ENCODE data around the gene EPS8L1.
"Not testable (repeated sequence)": the region's sequence is repeated elsewhere in the genome, so short reads cannot be mapped to it uniquely, and the experiment has no call there.

Gene EPS8L1

DNA sequence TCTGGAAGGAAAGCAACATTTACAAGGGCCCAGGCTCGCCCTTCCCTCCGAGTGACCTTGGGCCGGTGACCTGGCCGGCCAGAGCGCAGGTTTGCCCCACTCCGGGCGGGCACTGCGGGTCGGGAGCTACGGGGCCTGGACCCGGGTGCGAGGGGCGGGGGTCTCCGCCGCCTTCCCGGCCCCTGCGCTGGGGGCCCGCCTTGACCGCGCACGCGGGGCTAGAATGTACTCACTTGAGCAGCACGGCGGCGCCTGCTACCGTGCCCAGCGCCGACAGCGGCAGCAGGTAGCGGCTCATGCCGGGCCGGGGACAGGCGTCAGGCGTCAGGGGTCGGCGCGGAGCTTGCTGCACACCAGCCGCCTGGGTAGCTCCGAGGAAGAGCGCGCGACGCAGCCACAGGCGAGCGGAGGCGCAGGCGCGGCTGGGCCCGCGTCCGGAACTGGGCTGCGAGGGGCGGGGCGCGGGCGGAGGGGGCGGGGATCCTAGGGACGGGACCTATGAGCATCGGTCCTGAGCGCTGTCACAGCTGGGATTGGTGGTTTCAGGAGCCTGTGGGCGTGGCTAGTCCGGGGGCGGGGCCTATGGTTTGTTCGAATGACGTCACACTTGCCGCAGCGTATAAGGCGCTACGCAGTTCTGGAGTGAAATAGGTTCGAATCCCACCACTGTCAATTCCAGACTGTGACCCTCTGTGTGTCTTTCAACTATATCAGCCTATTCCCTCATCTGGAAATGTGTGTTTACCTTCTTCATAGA, 12.8 kb upstream of the EPS8L1 start, which contains the start of gene RDH13:
TSS of gene RDH13 (minus strand) at position 414 of the 757 bp plus-strand sequence. CDS start at position 298, 116 bp downstream.
- Histone ChIP-seq H3K9me2 (replicated peaks; ENCODE audit: control insufficient read depth, low read length) (no peaks in the 10 kb centered on the region), H4K20me1 (ENCODE audit: control insufficient read depth, insufficient read depth, low read depth, low read length) (peaks cover 6% of the 10 kb centered on the region; the same call in 1 of the 2 replicates), H3K27ac (ENCODE audit: low read depth, low read length) (peak within 1 kb of the TSS; percentile 41), H3K4me2 (ENCODE audit: low read length) (peak within 1 kb of the TSS; percentile 95), H3K4me3 (ENCODE audit: low read length) (peak within 1 kb of the TSS; percentile 99), H3K36me3 (ENCODE audit: control insufficient read depth, low read length) (peaks cover 10% of the 10 kb centered on the region), H3K79me2 (ENCODE audit: control insufficient read depth, low read length) (peaks cover 20% of the 10 kb centered on the region), H3K9me3 (ENCODE audit: control insufficient read depth, insufficient read depth, low read length) (no peaks in the 10 kb centered on the region), H3F3A (ENCODE audit: control insufficient read depth, insufficient read depth) (no peaks in the 10 kb centered on the region), H3K4me1 (ENCODE audit: control insufficient read depth, low read length) (peaks cover 13% of the 10 kb centered on the region), H3K27me3 (ENCODE audit: control insufficient read depth, low read length) (peaks cover 3% of the 10 kb centered on the region)
- TF ChIP-seq, protein P1, sequence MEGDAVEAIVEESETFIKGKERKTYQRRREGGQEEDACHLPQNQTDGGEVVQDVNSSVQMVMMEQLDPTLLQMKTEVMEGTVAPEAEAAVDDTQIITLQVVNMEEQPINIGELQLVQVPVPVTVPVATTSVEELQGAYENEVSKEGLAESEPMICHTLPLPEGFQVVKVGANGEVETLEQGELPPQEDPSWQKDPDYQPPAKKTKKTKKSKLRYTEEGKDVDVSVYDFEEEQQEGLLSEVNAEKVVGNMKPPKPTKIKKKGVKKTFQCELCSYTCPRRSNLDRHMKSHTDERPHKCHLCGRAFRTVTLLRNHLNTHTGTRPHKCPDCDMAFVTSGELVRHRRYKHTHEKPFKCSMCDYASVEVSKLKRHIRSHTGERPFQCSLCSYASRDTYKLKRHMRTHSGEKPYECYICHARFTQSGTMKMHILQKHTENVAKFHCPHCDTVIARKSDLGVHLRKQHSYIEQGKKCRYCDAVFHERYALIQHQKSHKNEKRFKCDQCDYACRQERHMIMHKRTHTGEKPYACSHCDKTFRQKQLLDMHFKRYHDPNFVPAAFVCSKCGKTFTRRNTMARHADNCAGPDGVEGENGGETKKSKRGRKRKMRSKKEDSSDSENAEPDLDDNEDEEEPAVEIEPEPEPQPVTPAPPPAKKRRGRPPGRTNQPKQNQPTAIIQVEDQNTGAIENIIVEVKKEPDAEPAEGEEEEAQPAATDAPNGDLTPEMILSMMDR (IDR thresholded peaks at IDR 0.05; ENCODE audit: low read depth, low read length, poor library complexity, severe bottlenecking): no peak
- TF ChIP-seq EZH2phosphoT487 (IDR thresholded peaks at IDR 0.05; ENCODE audit: borderline replicate concordance, low read length): no peak

DNA sequence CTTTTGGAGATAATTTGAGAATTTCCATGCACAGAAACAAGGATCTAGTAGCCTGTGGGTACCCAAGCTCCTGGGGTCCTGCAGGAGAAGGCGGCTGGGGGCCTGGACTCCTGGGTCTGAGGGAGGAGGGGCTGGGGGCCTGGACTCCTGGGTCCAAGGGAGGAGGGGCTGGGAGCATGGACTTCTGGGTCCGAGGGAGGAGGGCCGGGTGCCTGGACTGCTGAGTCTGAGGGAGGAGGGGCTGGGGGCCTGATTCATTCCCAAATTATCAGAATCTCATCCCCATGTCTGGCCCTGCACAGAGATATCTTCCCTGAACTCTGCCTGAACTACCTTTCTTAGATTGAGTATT, 12.2 kb upstream of the EPS8L1 start:
- Histone ChIP-seq H3K79me2 (ENCODE audit: control insufficient read depth, low read length) (peaks cover 20% of the 10 kb centered on the region), H3K9me3 (ENCODE audit: control insufficient read depth, insufficient read depth, low read length) (no peaks in the 10 kb centered on the region), H3K9me2 (replicated peaks; ENCODE audit: control insufficient read depth, low read length) (no peaks in the 10 kb centered on the region), H3K27ac (ENCODE audit: low read depth, low read length) (no peak overlapping the region), H3K27me3 (ENCODE audit: control insufficient read depth, low read length) (peaks cover 3% of the 10 kb centered on the region), H3K4me2 (ENCODE audit: low read length) (peak overlapping the region; percentile 32; the same call in 1 of the 2 replicates), H3K4me1 (ENCODE audit: control insufficient read depth, low read length) (peaks cover 13% of the 10 kb centered on the region), H3K4me3 (ENCODE audit: low read length) (peak overlapping the region; percentile 99), H3F3A (ENCODE audit: control insufficient read depth, insufficient read depth) (no peaks in the 10 kb centered on the region), H3K36me3 (ENCODE audit: control insufficient read depth, low read length) (peaks cover 7% of the 10 kb centered on the region), H4K20me1 (ENCODE audit: control insufficient read depth, insufficient read depth, low read depth, low read length) (peaks cover 6% of the 10 kb centered on the region; the same call in 1 of the 2 replicates)
- TF ChIP-seq EZH2phosphoT487 (IDR thresholded peaks at IDR 0.05; ENCODE audit: borderline replicate concordance, low read length): no peak
- TF ChIP-seq, protein P1 (IDR thresholded peaks at IDR 0.05; ENCODE audit: low read depth, low read length, poor library complexity, severe bottlenecking): no peak

DNA sequence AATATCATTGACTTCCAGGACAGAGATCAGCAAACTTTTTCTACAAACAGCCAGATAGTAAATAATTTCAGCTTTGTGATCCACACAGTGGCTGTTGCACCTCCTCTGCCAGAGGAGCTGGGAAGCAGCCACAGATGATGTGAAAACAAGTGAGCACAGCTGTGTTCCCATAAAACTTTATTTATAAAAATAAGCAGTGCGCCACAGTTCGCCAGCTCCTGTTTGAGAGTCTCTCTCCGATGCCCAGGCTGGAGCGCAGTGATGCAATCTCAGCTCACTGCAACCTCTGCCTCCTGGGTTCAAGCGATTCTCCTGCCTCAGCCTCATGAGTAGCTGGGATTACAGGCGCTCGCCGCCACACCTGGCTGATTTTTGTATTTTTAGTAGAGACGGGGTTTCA, 10.2 kb upstream of the EPS8L1 start:
- not testable (repeated sequence) for H3F3A ChIP-seq (ENCODE audit: control insufficient read depth, insufficient read depth); H3K9me3 ChIP-seq (ENCODE audit: control insufficient read depth, insufficient read depth, low read length); H3K27ac ChIP-seq (ENCODE audit: low read depth, low read length); H3K9me2 ChIP-seq (replicated peaks; ENCODE audit: control insufficient read depth, low read length); H4K20me1 ChIP-seq (ENCODE audit: control insufficient read depth, insufficient read depth, low read depth, low read length); H3K4me2 ChIP-seq (ENCODE audit: low read length); H3K36me3 ChIP-seq (ENCODE audit: control insufficient read depth, low read length); H3K4me3 ChIP-seq (ENCODE audit: low read length)
- Histone ChIP-seq H3K79me2 (ENCODE audit: control insufficient read depth, low read length) (peaks cover 20% of the 10 kb centered on the region), H3K27me3 (ENCODE audit: control insufficient read depth, low read length) (peaks cover 19% of the 10 kb centered on the region), H3K4me1 (ENCODE audit: control insufficient read depth, low read length) (peaks cover 20% of the 10 kb centered on the region)

DNA sequence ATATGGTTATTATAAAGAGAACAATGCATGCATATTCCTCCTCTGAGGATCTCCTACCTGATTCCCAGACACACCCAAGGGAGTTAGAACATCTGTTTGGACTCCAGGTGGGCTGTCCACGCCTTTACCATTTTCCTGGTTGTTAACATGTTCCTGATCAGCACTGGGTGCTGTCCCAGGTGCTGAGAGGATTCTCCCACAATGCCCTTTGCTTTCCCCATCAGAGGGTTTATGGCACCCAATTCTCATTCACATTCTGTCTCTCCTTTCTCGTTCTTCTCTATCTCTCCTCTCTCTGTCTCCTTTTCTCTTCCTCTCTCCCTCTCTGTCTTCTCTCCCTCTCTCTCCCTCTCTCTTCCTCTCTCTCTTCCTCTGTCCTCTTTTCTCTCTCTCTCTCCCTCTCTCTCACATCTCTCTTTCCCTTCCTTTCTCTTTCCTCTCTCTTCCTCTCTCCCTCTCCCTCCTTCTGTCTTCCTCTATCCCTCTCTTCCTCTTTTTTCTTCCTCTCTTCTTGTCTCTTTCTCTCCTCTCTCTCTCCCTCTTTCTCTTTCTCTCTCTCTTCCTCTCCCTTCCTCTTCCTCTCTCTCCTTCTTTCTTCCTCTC, 9.5 kb upstream of the EPS8L1 start:
- no peak for TF ChIP-seq EZH2phosphoT487 (IDR thresholded peaks at IDR 0.05; ENCODE audit: borderline replicate concordance, low read length)
- TF ChIP-seq, protein P1 (IDR thresholded peaks at IDR 0.05; ENCODE audit: low read depth, low read length, poor library complexity, severe bottlenecking): no peak
- no peaks in the 10 kb centered on the region for H3K9me3 ChIP-seq (ENCODE audit: control insufficient read depth, insufficient read depth, low read length)
- H3K27me3 ChIP-seq (ENCODE audit: control insufficient read depth, low read length): peaks cover 24% of the 10 kb centered on the region
- peaks cover 16% of the 10 kb centered on the region for H3K79me2 ChIP-seq (ENCODE audit: control insufficient read depth, low read length)
- no peak overlapping the region for H3K27ac ChIP-seq (ENCODE audit: low read depth, low read length)
- H3K4me3 ChIP-seq (ENCODE audit: low read length): no peak overlapping the region
- H3K36me3 ChIP-seq (ENCODE audit: control insufficient read depth, low read length): no peaks in the 10 kb centered on the region; the same call in 1 of the 2 replicates
- H3F3A ChIP-seq (ENCODE audit: control insufficient read depth, insufficient read depth): no peaks in the 10 kb centered on the region
- no peak overlapping the region for H3K4me2 ChIP-seq (ENCODE audit: low read length)
- 0 out of 2 replicates have a peak, but pooled peaks cover 3% of the 10 kb centered on the region for H4K20me1 ChIP-seq (ENCODE audit: control insufficient read depth, insufficient read depth, low read depth, low read length)
- peaks cover 20% of the 10 kb centered on the region for H3K4me1 ChIP-seq (ENCODE audit: control insufficient read depth, low read length)
- no peaks in the 10 kb centered on the region for H3K9me2 ChIP-seq (replicated peaks; ENCODE audit: control insufficient read depth, low read length)
